HL-60 (cell line): ENCODE data around the gene SMC1B.

ENCODE experiments used
- DNase-seq, 2 experiments: peaks; one replicate each; pipeline ENCODE4 v3.0.0-alpha.2; 2010 to 2020; ENCODE audit warnings: low read depth in 1 of 2, low spot score in 1 of 2
- H3K27ac ChIP-seq: fragments of 250-450 bp; sonication (Bioruptor Pico); replicated peaks from 2 replicates; pipeline ENCODE4 v1.5.1; 2020; ENCODE audit warnings: mild to moderate bottlenecking, moderate library complexity
- H3K27me3 ChIP-seq: fragments of 250-450 bp; sonication (Bioruptor Pico); 2 replicates; pipeline ENCODE4 v1.5.1; 2021; ENCODE audit warnings: mild to moderate bottlenecking, moderate library complexity; ENCODE audit not compliant: insufficient read depth, poor library complexity, severe bottlenecking
- H3K4me3 ChIP-seq: replicated peaks from 2 replicates; pipeline ENCODE4 v1.5.1; 2011; ENCODE audit warnings: mild to moderate bottlenecking, control low read depth, low read length; ENCODE audit not compliant: insufficient read depth
- GABPA ChIP-seq: IDR thresholded peaks from 2 replicates; pipeline ENCODE4 v1.6.1; 2012; ENCODE audit warnings: low read depth
- POLR2AphosphoS5 ChIP-seq: IDR thresholded peaks from 2 replicates; pipeline ENCODE4 v1.6.1; 2012; ENCODE audit warnings: low read depth
- SPI1 ChIP-seq: IDR thresholded peaks from 2 replicates; pipeline ENCODE4 v1.6.1; 2012; ENCODE audit warnings: low read depth, mild to moderate bottlenecking, borderline replicate concordance
- TF ChIP-seq, protein P1 (sequence below): IDR thresholded peaks from one replicate; pipeline ENCODE4 v1.5.1; 2011; ENCODE audit warnings: low read length, control low read depth, inconsistent platforms; ENCODE audit not compliant: insufficient read depth
- TF ChIP-seq, protein P2 (sequence below): IDR thresholded peaks from 2 replicates; pipeline ENCODE4 v1.6.1; 2012; ENCODE audit warnings: low read depth; ENCODE audit not compliant: insufficient replicate concordance

SMC1B gene

DNA sequence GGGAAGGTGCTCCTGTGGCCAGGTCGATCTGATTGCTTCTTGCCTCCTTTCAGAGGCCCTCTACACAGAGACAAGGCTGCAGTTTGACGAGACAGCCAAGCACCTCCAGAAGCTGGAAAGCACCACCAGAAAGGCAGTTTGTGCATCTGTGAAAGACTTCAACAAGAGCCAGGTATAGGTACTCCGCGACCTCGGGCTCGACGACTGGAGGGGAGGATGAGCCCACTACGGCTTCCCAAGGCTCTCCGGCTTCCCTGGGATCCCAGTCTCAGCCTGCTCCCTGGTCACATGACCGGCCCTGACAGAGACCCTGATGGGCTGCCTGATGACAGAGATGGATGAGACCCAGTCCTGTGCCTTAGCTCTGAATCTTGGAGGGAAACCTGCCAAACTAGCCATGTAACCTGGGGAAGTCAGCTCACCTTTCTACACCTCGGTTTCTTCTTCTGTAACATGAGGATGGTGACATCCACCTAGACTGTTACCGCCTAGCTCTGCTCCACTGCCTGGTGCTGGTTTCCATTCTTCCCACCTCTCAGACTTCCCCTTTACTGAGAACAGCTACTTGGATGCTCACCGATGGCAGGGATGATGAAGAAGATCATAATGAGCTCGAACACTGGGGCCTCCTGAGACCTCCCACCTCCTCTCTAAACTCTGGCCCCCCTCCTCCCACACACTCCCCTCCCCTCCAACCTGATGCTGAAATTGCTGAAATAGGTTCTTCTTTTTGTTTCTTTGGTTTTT is 9.0 kb upstream of the SMC1B start:
- H3K27me3 ChIP-seq = no peaks in the 10 kb centered on the region
- no peak for TF ChIP-seq GABPA
- TF ChIP-seq, protein P1, sequence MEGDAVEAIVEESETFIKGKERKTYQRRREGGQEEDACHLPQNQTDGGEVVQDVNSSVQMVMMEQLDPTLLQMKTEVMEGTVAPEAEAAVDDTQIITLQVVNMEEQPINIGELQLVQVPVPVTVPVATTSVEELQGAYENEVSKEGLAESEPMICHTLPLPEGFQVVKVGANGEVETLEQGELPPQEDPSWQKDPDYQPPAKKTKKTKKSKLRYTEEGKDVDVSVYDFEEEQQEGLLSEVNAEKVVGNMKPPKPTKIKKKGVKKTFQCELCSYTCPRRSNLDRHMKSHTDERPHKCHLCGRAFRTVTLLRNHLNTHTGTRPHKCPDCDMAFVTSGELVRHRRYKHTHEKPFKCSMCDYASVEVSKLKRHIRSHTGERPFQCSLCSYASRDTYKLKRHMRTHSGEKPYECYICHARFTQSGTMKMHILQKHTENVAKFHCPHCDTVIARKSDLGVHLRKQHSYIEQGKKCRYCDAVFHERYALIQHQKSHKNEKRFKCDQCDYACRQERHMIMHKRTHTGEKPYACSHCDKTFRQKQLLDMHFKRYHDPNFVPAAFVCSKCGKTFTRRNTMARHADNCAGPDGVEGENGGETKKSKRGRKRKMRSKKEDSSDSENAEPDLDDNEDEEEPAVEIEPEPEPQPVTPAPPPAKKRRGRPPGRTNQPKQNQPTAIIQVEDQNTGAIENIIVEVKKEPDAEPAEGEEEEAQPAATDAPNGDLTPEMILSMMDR = no peak
- peak; percentile 51 for TF ChIP-seq SPI1
- TF ChIP-seq, protein P2, sequence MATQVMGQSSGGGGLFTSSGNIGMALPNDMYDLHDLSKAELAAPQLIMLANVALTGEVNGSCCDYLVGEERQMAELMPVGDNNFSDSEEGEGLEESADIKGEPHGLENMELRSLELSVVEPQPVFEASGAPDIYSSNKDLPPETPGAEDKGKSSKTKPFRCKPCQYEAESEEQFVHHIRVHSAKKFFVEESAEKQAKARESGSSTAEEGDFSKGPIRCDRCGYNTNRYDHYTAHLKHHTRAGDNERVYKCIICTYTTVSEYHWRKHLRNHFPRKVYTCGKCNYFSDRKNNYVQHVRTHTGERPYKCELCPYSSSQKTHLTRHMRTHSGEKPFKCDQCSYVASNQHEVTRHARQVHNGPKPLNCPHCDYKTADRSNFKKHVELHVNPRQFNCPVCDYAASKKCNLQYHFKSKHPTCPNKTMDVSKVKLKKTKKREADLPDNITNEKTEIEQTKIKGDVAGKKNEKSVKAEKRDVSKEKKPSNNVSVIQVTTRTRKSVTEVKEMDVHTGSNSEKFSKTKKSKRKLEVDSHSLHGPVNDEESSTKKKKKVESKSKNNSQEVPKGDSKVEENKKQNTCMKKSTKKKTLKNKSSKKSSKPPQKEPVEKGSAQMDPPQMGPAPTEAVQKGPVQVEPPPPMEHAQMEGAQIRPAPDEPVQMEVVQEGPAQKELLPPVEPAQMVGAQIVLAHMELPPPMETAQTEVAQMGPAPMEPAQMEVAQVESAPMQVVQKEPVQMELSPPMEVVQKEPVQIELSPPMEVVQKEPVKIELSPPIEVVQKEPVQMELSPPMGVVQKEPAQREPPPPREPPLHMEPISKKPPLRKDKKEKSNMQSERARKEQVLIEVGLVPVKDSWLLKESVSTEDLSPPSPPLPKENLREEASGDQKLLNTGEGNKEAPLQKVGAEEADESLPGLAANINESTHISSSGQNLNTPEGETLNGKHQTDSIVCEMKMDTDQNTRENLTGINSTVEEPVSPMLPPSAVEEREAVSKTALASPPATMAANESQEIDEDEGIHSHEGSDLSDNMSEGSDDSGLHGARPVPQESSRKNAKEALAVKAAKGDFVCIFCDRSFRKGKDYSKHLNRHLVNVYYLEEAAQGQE = no peak
- DNase-seq = no peak
- H3K4me3 ChIP-seq = no peak overlapping the region
- H3K27ac ChIP-seq = no peak overlapping the region

DNA sequence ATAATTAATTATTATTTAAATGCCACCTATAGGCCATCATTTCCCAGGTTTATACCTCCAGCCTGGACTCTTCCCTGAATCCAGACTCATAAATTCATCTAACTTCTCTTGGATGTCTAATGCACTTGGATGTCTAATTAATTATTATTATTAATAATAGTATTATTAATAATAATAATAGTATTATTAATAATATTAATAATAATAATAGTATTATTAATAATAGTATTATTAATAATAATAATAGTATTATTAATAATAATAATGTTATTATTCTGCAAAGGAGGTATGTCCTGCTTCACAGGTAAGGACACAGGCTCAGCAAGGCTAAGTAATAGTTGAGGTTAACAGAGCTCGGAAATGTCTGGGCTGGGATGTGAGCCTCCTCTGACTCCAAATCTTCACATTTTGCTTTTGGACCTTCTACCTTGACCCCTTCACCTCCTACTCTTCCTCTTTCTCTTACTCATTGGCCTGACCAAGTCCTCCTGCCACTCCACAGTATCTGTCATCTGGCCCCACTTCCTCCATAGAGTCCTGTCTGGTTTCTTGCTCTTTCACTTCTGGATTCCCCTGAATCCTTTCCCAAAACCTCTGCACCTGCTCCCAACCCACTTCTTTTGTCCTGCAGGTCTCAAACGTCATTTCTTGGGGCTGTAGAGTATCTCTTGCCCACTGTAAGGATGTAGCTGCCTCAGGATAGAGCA is 8.1 kb upstream of the SMC1B start:
- no peak for DNase-seq
- no peak overlapping the region for H3K4me3 ChIP-seq
- TF ChIP-seq, protein P2 = no peak
- TF ChIP-seq SPI1 = peak; percentile 51; the same call in 1 of the 2 replicates
- H3K27me3 ChIP-seq = no peaks in the 10 kb centered on the region
- no peak overlapping the region for H3K27ac ChIP-seq

DNA sequence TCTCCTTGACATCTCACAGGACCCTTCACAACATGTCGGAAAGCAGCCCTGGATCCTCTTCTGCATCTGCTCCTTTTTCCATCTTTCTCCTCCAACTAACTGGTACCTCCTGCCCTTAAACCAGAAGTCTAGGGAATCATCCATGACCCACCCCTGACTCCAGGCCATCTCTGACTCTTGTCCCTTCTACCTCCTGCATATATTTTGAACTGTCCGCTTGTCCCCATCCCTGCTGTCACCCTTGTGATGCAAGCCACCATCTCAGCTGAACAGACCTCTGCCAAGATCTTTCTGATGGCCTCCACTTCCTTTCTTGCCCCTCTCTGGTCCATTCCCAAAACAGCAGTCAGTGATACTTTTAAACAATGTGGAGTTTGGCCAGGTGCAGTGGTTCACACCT is 7.1 kb upstream of the SMC1B start:
- Histone ChIP-seq H3K4me3 (no peak overlapping the region), H3K27me3 (no peaks in the 10 kb centered on the region), H3K27ac (no peak overlapping the region)
- DNase-seq = no peak
- TF ChIP-seq POLR2AphosphoS5 = no peak
- TF ChIP-seq, protein P2 = no peak
- TF ChIP-seq, protein P1 = no peak
- TF ChIP-seq SPI1 = no peak
- TF ChIP-seq GABPA = no peak
